Ishikawa (cell line): ENCODE results near the gene ZDHHC8.

Source experiments
- CEBPB ChIP-seq: IDR thresholded peaks from 2 replicates; pipeline ENCODE4 v1.6.1; 2012
- CREB1 ChIP-seq: IDR thresholded peaks from 2 replicates; pipeline ENCODE4 v1.6.1; 2012; ENCODE audit warnings: low read depth
- EP300 ChIP-seq: IDR thresholded peaks from 2 replicates; pipeline ENCODE4 v1.6.1; 2012; ENCODE audit warnings: borderline replicate concordance
- FOXM1 ChIP-seq: IDR thresholded peaks from 2 replicates; pipeline ENCODE4 v1.6.1; 2012; ENCODE audit warnings: low read depth, borderline replicate concordance
- MAX ChIP-seq: IDR thresholded peaks from 2 replicates; pipeline ENCODE4 v1.6.1; 2012
- RAD21 ChIP-seq: IDR thresholded peaks from 2 replicates; pipeline ENCODE4 v1.6.1; 2012; ENCODE audit warnings: low read depth
- REST ChIP-seq: IDR thresholded peaks from 2 replicates; pipeline ENCODE4 v1.6.1; 2012; ENCODE audit warnings: low read depth, mild to moderate bottlenecking
- TCF12 ChIP-seq: IDR thresholded peaks from 2 replicates; pipeline ENCODE4 v1.6.1; 2012; ENCODE audit warnings: low read depth
- YY1 ChIP-seq: IDR thresholded peaks from 2 replicates; pipeline ENCODE4 v1.6.1; 2012; ENCODE audit warnings: low read depth

GRCh38 chr22:20185750-20186149, 54.1 kb downstream of the ZDHHC8 start:
- TF ChIP-seq EP300 (no peak), FOXM1 (no peak), CEBPB (no peak), MAX (no peak), RAD21 (no peak), REST (no peak), CREB1 (no peak), YY1 (no peak), TCF12 (no peak)
